Ectodermal cell (in vitro differentiated cells): ENCODE data around the gene KAT6B.

Experiments
- H3K27ac ChIP-seq: 2 replicates; pipeline ENCODE4 v1.7.0; 2013; ENCODE audit warnings: mild to moderate bottlenecking, low read depth, low read length; ENCODE audit not compliant: insufficient read depth, poor library complexity, severe bottlenecking
- H3K27me3 ChIP-seq: 2 replicates; pipeline ENCODE4 v1.7.0; 2013; ENCODE audit warnings: mild to moderate bottlenecking, low read length; ENCODE audit not compliant: insufficient read depth, control insufficient read depth, poor library complexity, severe bottlenecking
- H3K36me3 ChIP-seq: one replicate; pipeline ENCODE4 v1.7.0; 2013; ENCODE audit warnings: low read length; ENCODE audit not compliant: control insufficient read depth, insufficient read depth
- H3K4me1 ChIP-seq: one replicate; pipeline ENCODE4 v1.7.0; 2013; ENCODE audit warnings: low read length; ENCODE audit not compliant: control insufficient read depth, insufficient read depth
- H3K4me3 ChIP-seq: 2 replicates; pipeline ENCODE4 v1.7.0; 2013; ENCODE audit warnings: low read depth, low read length, control low read depth; ENCODE audit not compliant: insufficient read depth
- H3K9me3 ChIP-seq: 2 replicates; pipeline ENCODE4 v1.7.0; 2013; ENCODE audit warnings: mild to moderate bottlenecking, low read length, moderate library complexity; ENCODE audit not compliant: control insufficient read depth
- WGBS, 2 experiments: methylation state at CpG; one replicate each; pipeline ENCODE4 v1.1.7; 2013; ENCODE audit warnings: missing lambda C conversion rate in 2 of 2; 5-methylcytosine and 5-hydroxymethylcytosine counted together

The KAT6B gene

GRCh38 chr10:75070476-75070875, 244.1 kb downstream of the KAT6B start:
- no peak overlapping the region for H3K4me3 ChIP-seq
- H3K4me1 ChIP-seq: peaks cover 4% of the 10 kb centered on the region
- H3K27me3 ChIP-seq: peaks cover 40% of the 10 kb centered on the region
- 87 to 89% methylated on average over 11 of the region's 11 CpGs for WGBS, 2 experiments
- no peaks in the 10 kb centered on the region for H3K9me3 ChIP-seq
- H3K36me3 ChIP-seq: no peaks in the 10 kb centered on the region
- H3K27ac ChIP-seq: no peak overlapping the region

DNA sequence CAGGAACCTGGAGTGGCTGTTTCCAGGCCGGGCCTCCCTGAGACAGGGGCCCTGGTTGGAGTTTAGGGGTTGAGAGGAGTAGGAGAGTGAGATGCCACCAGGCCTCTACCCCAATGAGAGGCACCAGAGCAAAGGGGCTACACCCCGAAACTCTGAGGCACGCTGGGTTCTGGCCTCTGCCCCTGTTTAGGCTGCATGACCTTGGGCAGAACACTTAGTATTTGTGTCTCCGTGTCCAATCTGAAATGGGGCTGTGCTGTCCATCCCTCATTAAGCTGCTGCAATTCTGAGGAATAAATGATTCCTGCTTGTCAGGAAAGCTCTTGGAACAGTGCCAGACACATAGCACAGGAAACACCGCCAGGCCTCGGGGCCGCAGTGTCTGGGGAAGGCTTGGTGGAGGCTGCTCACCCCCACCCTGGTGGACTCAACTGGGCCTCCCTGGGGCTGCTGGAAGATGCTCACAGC, 244.6 kb downstream of the KAT6B start:
- 95 to 96% methylated on average over 7 of the region's 7 CpGs for WGBS, 2 experiments

DNA sequence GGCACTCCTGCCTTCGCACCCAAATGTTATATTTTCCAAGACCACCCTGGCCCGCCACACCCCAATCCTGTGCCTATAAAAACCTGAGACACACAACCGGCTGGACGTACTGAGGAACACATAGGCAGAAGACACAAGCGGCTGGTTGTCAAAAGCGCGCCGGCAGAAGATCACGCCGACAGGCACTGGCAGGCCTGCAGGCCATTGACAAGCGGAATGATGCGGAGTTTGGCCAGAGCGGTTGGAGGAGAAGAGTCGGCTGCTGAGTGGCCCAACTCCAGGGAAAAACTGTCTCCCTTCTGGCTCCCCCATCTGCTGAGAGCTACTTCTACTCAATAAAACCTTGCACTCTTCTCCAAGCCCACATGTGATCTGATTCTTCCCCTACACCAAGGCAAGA, 245.4 kb downstream of the KAT6B start:
- WGBS, 2 experiments: 92 to 93% methylated on average over 14 of the region's 14 CpGs
- Histone ChIP-seq H3K4me1 (peaks cover 4% of the 10 kb centered on the region), H3K27me3 (peaks cover 53% of the 10 kb centered on the region), H3K27ac (no peak overlapping the region), H3K4me3 (no peak overlapping the region), H3K9me3 (no peaks in the 10 kb centered on the region), H3K36me3 (no peaks in the 10 kb centered on the region)

More for the DNA sequence above, 244.6 kb downstream of the KAT6B start:
- H3K9me3 ChIP-seq: no peaks in the 10 kb centered on the region
- H3K4me1 ChIP-seq: peaks cover 4% of the 10 kb centered on the region
- H3K27ac ChIP-seq: no peak overlapping the region
- H3K36me3 ChIP-seq: no peaks in the 10 kb centered on the region
- peaks cover 45% of the 10 kb centered on the region for H3K27me3 ChIP-seq
- H3K4me3 ChIP-seq: no peak overlapping the region

GRCh38 chr10:75072727-75073126, 246.3 kb downstream of the KAT6B start:
- peaks cover 4% of the 10 kb centered on the region for H3K4me1 ChIP-seq
- H3K27ac ChIP-seq: no peak overlapping the region
- H3K36me3 ChIP-seq: no peaks in the 10 kb centered on the region
- peaks cover 62% of the 10 kb centered on the region for H3K27me3 ChIP-seq
- no peaks in the 10 kb centered on the region for H3K9me3 ChIP-seq
- WGBS, 2 experiments: 82 to 84% methylated on average over 14 of the region's 14 CpGs
- H3K4me3 ChIP-seq: no peak overlapping the region

- Histone ChIP-seq H3K27ac (no peak overlapping the region), H3K36me3 (no peaks in the 10 kb centered on the region)
- WGBS, 2 experiments: 96% methylated on average over 17 of the region's 17 CpGs
Measured at GRCh38 chr10:75073442-75073841, 247.0 kb downstream of the KAT6B start.

DNA sequence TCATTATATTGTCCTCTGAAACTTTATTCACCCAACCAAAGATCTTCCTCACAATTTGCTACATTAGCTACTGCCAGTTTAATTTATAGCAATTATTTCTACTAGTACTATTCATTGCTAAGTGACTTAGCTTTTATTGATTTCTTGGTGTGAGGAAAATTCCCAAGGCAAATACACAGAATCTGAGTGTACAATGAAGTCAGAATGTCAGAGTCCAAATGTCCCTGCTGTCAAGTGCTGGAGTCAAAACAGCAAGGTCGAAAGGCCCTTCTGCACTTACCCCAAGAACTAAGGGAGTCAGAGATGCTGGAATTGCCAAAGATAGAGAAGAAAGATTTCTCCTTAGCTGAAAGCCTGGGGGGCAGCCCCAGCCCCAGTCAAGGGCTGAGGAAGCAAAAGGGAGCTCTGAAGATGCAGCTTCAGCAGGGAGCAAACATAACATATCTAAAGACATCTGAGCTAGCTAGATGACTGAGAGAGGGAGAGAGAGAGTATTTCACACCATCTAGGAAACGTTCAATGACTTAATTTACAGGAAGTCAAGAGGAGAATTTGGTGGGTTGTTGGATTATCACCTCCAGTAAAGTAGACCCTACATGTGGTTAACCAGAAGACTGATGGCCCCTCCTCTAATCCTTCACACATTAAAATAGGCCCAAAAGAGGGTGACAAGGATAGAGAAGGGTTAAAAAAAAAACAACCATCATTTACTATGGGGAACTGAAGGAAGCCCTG, 248.5 kb downstream of the KAT6B start:
- 82 to 100% methylated on average over 1 to 2 of the region's 2 CpGs for WGBS, 2 experiments

More at GRCh38 chr10:75073442-75073841, 247.0 kb downstream of the KAT6B start:
- no peaks in the 10 kb centered on the region for H3K9me3 ChIP-seq
- H3K4me3 ChIP-seq: no peak overlapping the region
- peaks cover 4% of the 10 kb centered on the region for H3K4me1 ChIP-seq
- peaks cover 67% of the 10 kb centered on the region for H3K27me3 ChIP-seq

GRCh38 chr10:75076348-75076747, 249.9 kb downstream of the KAT6B start:
- no peak overlapping the region for H3K4me3 ChIP-seq
- peaks cover 75% of the 10 kb centered on the region for H3K27me3 ChIP-seq
- 33 to 34% methylated on average over 6 of the region's 6 CpGs for WGBS, 2 experiments
- peaks cover 14% of the 10 kb centered on the region for H3K4me1 ChIP-seq
- H3K36me3 ChIP-seq: no peaks in the 10 kb centered on the region
- no peaks in the 10 kb centered on the region for H3K9me3 ChIP-seq
- H3K27ac ChIP-seq: no peak overlapping the region

More for the DNA sequence above, 248.5 kb downstream of the KAT6B start:
- no peak overlapping the region for H3K4me3 ChIP-seq
- H3K9me3 ChIP-seq: no peaks in the 10 kb centered on the region
- H3K4me1 ChIP-seq: peaks cover 6% of the 10 kb centered on the region
- H3K27me3 ChIP-seq: peaks cover 69% of the 10 kb centered on the region
- H3K36me3 ChIP-seq: no peaks in the 10 kb centered on the region
- H3K27ac ChIP-seq: no peak overlapping the region

DNA sequence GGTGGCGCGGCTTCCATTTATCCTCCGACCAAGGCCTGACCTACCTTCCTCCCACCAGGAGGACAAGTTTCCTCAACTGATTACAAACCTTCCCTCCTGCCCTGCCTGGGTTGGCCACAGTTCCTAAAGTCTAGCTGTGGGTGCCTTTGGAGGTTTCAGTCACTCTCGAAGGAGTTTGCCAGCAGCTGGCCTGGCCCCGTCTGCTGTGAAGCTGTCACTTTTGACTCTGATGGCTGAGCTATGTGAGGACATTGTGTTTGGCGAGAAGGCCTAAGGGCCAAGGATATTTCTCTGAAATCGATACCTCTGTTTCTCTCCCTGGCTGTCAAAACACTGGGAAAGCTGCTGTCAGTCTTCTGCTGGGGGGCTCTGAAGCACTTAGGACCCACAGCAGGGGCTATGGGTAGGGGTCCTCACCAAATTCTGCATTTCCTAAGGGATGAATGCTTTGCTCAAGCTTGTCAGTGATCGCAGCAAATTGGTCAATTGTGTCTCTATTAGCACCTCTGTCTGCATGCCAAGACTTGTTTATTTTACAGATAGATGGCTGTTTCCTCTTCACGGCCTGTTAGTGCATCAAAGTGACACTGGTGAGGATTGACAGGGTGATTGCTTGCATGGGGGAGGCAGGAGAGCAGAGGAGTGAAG, 253.2 kb downstream of the KAT6B start:
- H3K27ac ChIP-seq: no peak overlapping the region
- WGBS, 2 experiments: 21 to 45% methylated on average over 7 to 9 of the region's 9 CpGs
- no peaks in the 10 kb centered on the region for H3K9me3 ChIP-seq
- H3K4me1 ChIP-seq: peaks cover 17% of the 10 kb centered on the region
- H3K4me3 ChIP-seq: no peak overlapping the region
- no peaks in the 10 kb centered on the region for H3K36me3 ChIP-seq
- H3K27me3 ChIP-seq: peaks cover 76% of the 10 kb centered on the region

DNA sequence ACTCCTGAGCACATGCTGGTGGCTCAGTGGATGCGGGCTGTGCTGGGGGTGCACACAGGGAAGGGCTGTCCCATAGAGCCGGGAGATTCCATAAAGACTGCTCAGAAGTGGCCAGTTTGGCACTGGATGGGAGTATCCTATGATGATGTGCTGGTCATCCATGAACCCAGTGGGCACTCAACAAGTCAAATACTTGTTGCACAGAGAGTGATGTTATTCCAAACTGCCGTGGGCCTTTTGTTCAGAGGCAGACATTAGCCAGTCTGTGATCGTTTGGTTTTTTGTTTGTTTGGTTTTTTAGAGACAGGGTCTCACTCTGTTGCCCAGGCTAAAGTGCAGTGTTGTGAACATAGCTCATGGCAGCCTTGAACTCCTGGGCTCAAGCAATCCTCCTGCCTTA, 254.2 kb downstream of the KAT6B start:
- Histone ChIP-seq H3K9me3 (no peaks in the 10 kb centered on the region), H3K4me3 (no peak overlapping the region), H3K27me3 (peaks cover 74% of the 10 kb centered on the region), H3K36me3 (no peaks in the 10 kb centered on the region), H3K27ac (no peak overlapping the region), H3K4me1 (peaks cover 17% of the 10 kb centered on the region)
- WGBS, 2 experiments: 90 to 93% methylated on average over 4 of the region's 4 CpGs

- 83 to 85% methylated on average over 5 of the region's 5 CpGs for WGBS, 2 experiments
- H3K4me3 ChIP-seq: no peak overlapping the region
- no peak overlapping the region for H3K27ac ChIP-seq
- H3K4me1 ChIP-seq: peaks cover 17% of the 10 kb centered on the region
- H3K36me3 ChIP-seq: no peaks in the 10 kb centered on the region
- no peaks in the 10 kb centered on the region for H3K9me3 ChIP-seq
- peaks cover 72% of the 10 kb centered on the region for H3K27me3 ChIP-seq
Measured at GRCh38 chr10:75081379-75081778, 255.0 kb downstream of the KAT6B start.
